Effector memory CD8-positive, alpha-beta T cell (primary cell): Measurements from ENCODE around the gene YRDC.
A peak's percentile ranks its signal among the peaks of the same experiment; 100 is the strongest.
"Not testable (repeated sequence)": the region's sequence is repeated elsewhere in the genome, so short reads cannot be mapped to it uniquely, and the experiment has no call there.

Source experiments
- ATAC-seq: fragments of 150-1000 bp; cut with Tn5 transposase; replicated peaks from 2 replicates; pipeline ENCODE4 v1.10.0; 2021; ENCODE audit warnings: mild to moderate bottlenecking, moderate library complexity
- DNase-seq, 3 experiments: peaks; one replicate each; pipeline ENCODE4 v3.0.0; 2021
- H3K27ac Mint-ChIP-seq, 2 donors: one replicate each; pipeline ENCODE4 v1.8.0; 2022; ENCODE audit warnings: mild to moderate bottlenecking in 2 of 2, mixed read lengths in 2 of 2, moderate library complexity in 2 of 2
- H3K27me3 Mint-ChIP-seq, 2 donors: one replicate each; pipeline ENCODE4 v1.8.0; 2022; ENCODE audit warnings: mixed read lengths in 2 of 2
- H3K36me3 Mint-ChIP-seq: one replicate; pipeline ENCODE4 v1.8.0; 2022; ENCODE audit warnings: mild to moderate bottlenecking, moderate library complexity, mixed read lengths; ENCODE audit not compliant: insufficient read depth
- H3K4me1 Mint-ChIP-seq, 2 donors: one replicate each; pipeline ENCODE4 v1.8.0; 2022; ENCODE audit warnings: low read depth in 2 of 2, mixed read lengths in 2 of 2
- H3K4me3 Mint-ChIP-seq, 2 donors: one replicate each; pipeline ENCODE4 v1.8.0; 2022; ENCODE audit warnings: mild to moderate bottlenecking in 2 of 2, mixed read lengths in 2 of 2, moderate library complexity in 2 of 2
- H3K9me3 Mint-ChIP-seq, 2 donors: one replicate each; pipeline ENCODE4 v1.8.0; 2022; ENCODE audit warnings: mixed read lengths in 2 of 2

The YRDC gene

GRCh38 chr1:37778654-37779053 lies 29.4 kb downstream of the YRDC start:
- no peak overlapping the region for H3K4me3 Mint-ChIP-seq

GRCh38 chr1:37776946-37777516 lies 31.0 kb downstream of the YRDC start:
- H3K27me3 Mint-ChIP-seq = peaks cover 33 to 52% of the 10 kb centered on the region in 2 donors
- H3K36me3 Mint-ChIP-seq = no peaks in the 10 kb centered on the region
- H3K9me3 Mint-ChIP-seq = no peaks in the 10 kb centered on the region

More at GRCh38 chr1:37778654-37779053, 29.4 kb downstream of the YRDC start:
- Mint-ChIP-seq H3K27me3 (peaks cover 20 to 53% of the 10 kb centered on the region in 2 donors), H3K27ac (no peak overlapping the region), H3K36me3 (no peaks in the 10 kb centered on the region), H3K4me1 (no peaks in the 10 kb centered on the region), H3K9me3 (no peaks in the 10 kb centered on the region)
- DNase-seq (no peak), ATAC-seq (no peak)

GRCh38 chr1:37771440-37771839 lies 36.6 kb downstream of the YRDC start:
- H3K4me3 Mint-ChIP-seq, H3K36me3 Mint-ChIP-seq, H3K9me3 Mint-ChIP-seq, H3K27ac Mint-ChIP-seq, DNase-seq, H3K4me1 Mint-ChIP-seq, ATAC-seq: not testable (repeated sequence)
- H3K27me3 Mint-ChIP-seq = peaks cover 59 to 60% of the 10 kb centered on the region in 2 donors

More at GRCh38 chr1:37776946-37777516, 31.0 kb downstream of the YRDC start:
- Mint-ChIP-seq H3K4me3 (no peak overlapping the region), H3K27ac (no peak overlapping the region), H3K4me1 (no peaks in the 10 kb centered on the region)
- DNase-seq (no peak), ATAC-seq (no peak)

GRCh38 chr1:37767488-37767887 lies 40.5 kb downstream of the YRDC start:
- peaks cover 77 to 88% of the 10 kb centered on the region in 2 donors for H3K27me3 Mint-ChIP-seq
- H3K9me3 Mint-ChIP-seq = peaks cover 2 to 7% of the 10 kb centered on the region in 2 donors
- H3K4me1 Mint-ChIP-seq = peaks cover 8 to 15% of the 10 kb centered on the region in 2 donors
- no peaks in the 10 kb centered on the region for H3K36me3 Mint-ChIP-seq
- DNase-seq (no peak), ATAC-seq (no peak)
- no peak overlapping the region for H3K4me3 Mint-ChIP-seq
- no peak overlapping the region for H3K27ac Mint-ChIP-seq

GRCh38 chr1:37765916-37766664 lies 41.9 kb downstream of the YRDC start:
- Mint-ChIP-seq H3K36me3 (no peaks in the 10 kb centered on the region), H3K4me1 (peaks cover 8 to 15% of the 10 kb centered on the region in 2 donors), H3K27me3 (peaks cover 78 to 91% of the 10 kb centered on the region in 2 donors), H3K4me3 (peak overlapping the region; percentile 26 to 45), H3K9me3 (peaks cover 2 to 7% of the 10 kb centered on the region in 2 donors), H3K27ac (no peak overlapping the region)
- peak; percentile 41 for ATAC-seq
- DNase-seq = no peak

- Mint-ChIP-seq H3K27ac (no peak within 1 kb of the TSS), H3K4me1 (peaks cover 8 to 15% of the 10 kb centered on the region in 2 donors), H3K9me3 (peaks cover 2 to 7% of the 10 kb centered on the region in 2 donors), H3K27me3 (peaks cover 68 to 80% of the 10 kb centered on the region in 2 donors), H3K36me3 (no peaks in the 10 kb centered on the region), H3K4me3 (peak within 1 kb of the TSS; percentile 39 to 45)
- DNase-seq (no peak), ATAC-seq (no peak)
Measured at GRCh38 chr1:37764888-37765441, 43.0 kb downstream of the YRDC start, which contains the start of gene EPHA10. TSS of gene EPHA10 (minus strand) at chr1:37765120. CDS start at chr1:37765066, 54 bp downstream.

GRCh38 chr1:37764414-37764825 lies 43.6 kb downstream of the YRDC start:
- Mint-ChIP-seq H3K9me3 (peaks cover 2 to 7% of the 10 kb centered on the region in 2 donors), H3K27me3 (peaks cover 66 to 74% of the 10 kb centered on the region in 2 donors), H3K4me1 (peaks cover 8 to 15% of the 10 kb centered on the region in 2 donors), H3K27ac (no peak overlapping the region), H3K4me3 (peak overlapping the region in 1 of 2 donors; percentile 39), H3K36me3 (no peaks in the 10 kb centered on the region)
- ATAC-seq (no peak), DNase-seq (peak; percentile 8 to 19 (median 13))

- no peak overlapping the region for H3K4me3 Mint-ChIP-seq
Measured at GRCh38 chr1:37763791-37764413, 44.1 kb downstream of the YRDC start.

GRCh38 chr1:37762516-37762915 lies 45.5 kb downstream of the YRDC start:
- DNase-seq (no peak), ATAC-seq (no peak)
- peaks cover 48 to 55% of the 10 kb centered on the region in 2 donors for H3K27me3 Mint-ChIP-seq
- peaks cover 8 to 15% of the 10 kb centered on the region in 2 donors for H3K4me1 Mint-ChIP-seq
- H3K36me3 Mint-ChIP-seq = no peaks in the 10 kb centered on the region
- H3K9me3 Mint-ChIP-seq = peaks cover 2 to 7% of the 10 kb centered on the region in 2 donors
- no peak overlapping the region for H3K4me3 Mint-ChIP-seq
- no peak overlapping the region for H3K27ac Mint-ChIP-seq

More at GRCh38 chr1:37763791-37764413, 44.1 kb downstream of the YRDC start:
- ATAC-seq (no peak), DNase-seq (no peak)
- H3K4me1 Mint-ChIP-seq = peaks cover 8 to 15% of the 10 kb centered on the region in 2 donors
- no peak overlapping the region for H3K27ac Mint-ChIP-seq
- H3K36me3 Mint-ChIP-seq = no peaks in the 10 kb centered on the region
- peaks cover 61 to 69% of the 10 kb centered on the region in 2 donors for H3K27me3 Mint-ChIP-seq
- peaks cover 2 to 7% of the 10 kb centered on the region in 2 donors for H3K9me3 Mint-ChIP-seq

GRCh38 chr1:37761416-37762095 lies 46.5 kb downstream of the YRDC start:
- Mint-ChIP-seq H3K9me3 (peaks cover 2 to 7% of the 10 kb centered on the region in 2 donors), H3K27ac (no peak overlapping the region), H3K27me3 (peaks cover 40 to 46% of the 10 kb centered on the region in 2 donors), H3K4me3 (no peak overlapping the region), H3K36me3 (no peaks in the 10 kb centered on the region), H3K4me1 (peaks cover 8 to 15% of the 10 kb centered on the region in 2 donors)
- ATAC-seq (no peak), DNase-seq (no peak)

- Mint-ChIP-seq H3K9me3 (peaks cover 0 to 2% of the 10 kb centered on the region in 2 donors), H3K4me1 (no peaks in the 10 kb centered on the region), H3K27ac (no peak overlapping the region), H3K27me3 (peaks cover 21 to 25% of the 10 kb centered on the region in 2 donors), H3K36me3 (no peaks in the 10 kb centered on the region), H3K4me3 (no peak overlapping the region)
- ATAC-seq (no peak), DNase-seq (no peak)
Measured at GRCh38 chr1:37759451-37759850, 48.6 kb downstream of the YRDC start.

- ATAC-seq = no peak
- Mint-ChIP-seq H3K4me3 (no peak overlapping the region), H3K27ac (no peak overlapping the region), H3K27me3 (peaks cover 20 to 27% of the 10 kb centered on the region in 2 donors), H3K9me3 (no peaks in the 10 kb centered on the region), H3K36me3 (no peaks in the 10 kb centered on the region), H3K4me1 (peaks cover 5 to 8% of the 10 kb centered on the region in 2 donors)
- DNase-seq = no peak
Measured at GRCh38 chr1:37755951-37756560, 52.0 kb downstream of the YRDC start.
